HEK293T (cell line): ENCODE measurements around the gene ZFP92.
"Not testable (repeated sequence)": the region's sequence is repeated elsewhere in the genome, so short reads cannot be mapped to it uniquely, and the experiment has no call there.

Source experiments
- ARNT ChIP-seq: fragments of 450-650 bp; IDR thresholded peaks from 2 replicates; pipeline ENCODE4 v1.6.1; 2017; ENCODE audit warnings: mild to moderate bottlenecking
- BHLHE40 ChIP-seq: fragments of 450-650 bp; IDR thresholded peaks from 2 replicates; pipeline ENCODE4 v1.6.1; 2016; ENCODE audit warnings: mild to moderate bottlenecking, moderate library complexity, borderline replicate concordance
- CTBP1 ChIP-seq: fragments of 450-650 bp; IDR thresholded peaks from 2 replicates; pipeline ENCODE4 v1.6.1; 2016; ENCODE audit warnings: borderline replicate concordance
- ELF4 ChIP-seq: fragments of 450-650 bp; IDR thresholded peaks from 2 replicates; pipeline ENCODE4 v1.6.1; 2017; ENCODE audit warnings: antibody characterized with exemption
- FOXA1 ChIP-seq: fragments of 450-650 bp; IDR thresholded peaks from 2 replicates; pipeline ENCODE4 v1.6.1; 2016; ENCODE audit warnings: mild to moderate bottlenecking
- FOXK2 ChIP-seq: fragments of 450-650 bp; IDR thresholded peaks from 2 replicates; pipeline ENCODE4 v1.6.1; 2016; ENCODE audit warnings: mild to moderate bottlenecking
- PKNOX1 ChIP-seq: fragments of 450-650 bp; IDR thresholded peaks from 2 replicates; pipeline ENCODE4 v1.6.1; 2016
- SP1 ChIP-seq: fragments of 450-650 bp; IDR thresholded peaks from 2 replicates; pipeline ENCODE4 v1.6.1; 2017
- TARDBP ChIP-seq: fragments of 450-650 bp; IDR thresholded peaks from 2 replicates; pipeline ENCODE4 v1.6.1; 2016

GRCh38 chrX:153389460-153389768 is 21.9 kb upstream of the ZFP92 start:
- TF ChIP-seq FOXK2, ARNT, CTBP1, TARDBP, BHLHE40, ELF4, SP1, PKNOX1, FOXA1: not testable (repeated sequence)
